AG04450 (cell line): Measurements from ENCODE around the gene SLC6A6. TPM values are rescaled to one million over a fixed set of nuclear protein-coding genes. Genes with fewer than 3 reads are reported as not detected.

Experiments
- CTCF ChIA-PET: fragments of 300-600, 350-600 bp; formaldehyde crosslinking; extraction: SDS; loops from one replicate; lab custom pipeline; 2022; ENCODE audit warnings: antibody characterized with exemption, inconsistent platforms; lab: Charles Lee
- POLR2A ChIA-PET: fragments of 350-600 bp; formaldehyde crosslinking; extraction: SDS; loops from one replicate; lab custom pipeline; 2021; ENCODE audit warnings: antibody characterized with exemption, inconsistent platforms; lab: Yijun Ruan, JAX
- DNase-seq: peaks from one replicate; pipeline ENCODE4 v3.0.0-alpha.2; 2011; ENCODE audit warnings: low read depth, low spot score
- H3K27ac ChIP-seq: one replicate; pipeline ENCODE4 v1.5.1; 2012; ENCODE audit warnings: low read depth, low read length, control low read depth
- H3K27me3 ChIP-seq: one replicate; pipeline ENCODE4 v1.6.0; 2012; ENCODE audit warnings: low read length; ENCODE audit not compliant: control insufficient read depth, insufficient read depth
- H3K4me3 ChIP-seq: 2 replicates; pipeline ENCODE4 v1.5.1; 2011; ENCODE audit warnings: mild to moderate bottlenecking, low read depth, low read length, control low read depth
- H3K9me3 ChIP-seq: 2 replicates; pipeline ENCODE4 v1.5.1; 2012; ENCODE audit warnings: low read length; ENCODE audit not compliant: control insufficient read depth, insufficient read depth
- polyA plus RNA-seq: library from polyadenylated mRNA; depleted of rRNA; stranded (reverse); fragments of >200 nt; gene quantifications from 2 replicates; pipeline ENCODE4 v1.2.3, GENCODE V29; 2011
- TF ChIP-seq, protein P1 (sequence below): IDR thresholded peaks from 2 replicates; pipeline ENCODE4 v1.5.1; 2011; ENCODE audit warnings: low read depth, low read length, control low read depth, inconsistent platforms

The SLC6A6 gene
- polyA plus RNA-seq, 1 experiment: 30.8 TPM

GRCh38 chr3:14494279-14494972 is 92.0 kb downstream of the SLC6A6 start:
- Histone ChIP-seq H3K4me3 (no peak overlapping the region), H3K9me3 (no peaks in the 10 kb centered on the region), H3K27ac (no peak overlapping the region), H3K27me3 (peaks cover 9% of the 10 kb centered on the region)
- TF ChIP-seq, protein P1, sequence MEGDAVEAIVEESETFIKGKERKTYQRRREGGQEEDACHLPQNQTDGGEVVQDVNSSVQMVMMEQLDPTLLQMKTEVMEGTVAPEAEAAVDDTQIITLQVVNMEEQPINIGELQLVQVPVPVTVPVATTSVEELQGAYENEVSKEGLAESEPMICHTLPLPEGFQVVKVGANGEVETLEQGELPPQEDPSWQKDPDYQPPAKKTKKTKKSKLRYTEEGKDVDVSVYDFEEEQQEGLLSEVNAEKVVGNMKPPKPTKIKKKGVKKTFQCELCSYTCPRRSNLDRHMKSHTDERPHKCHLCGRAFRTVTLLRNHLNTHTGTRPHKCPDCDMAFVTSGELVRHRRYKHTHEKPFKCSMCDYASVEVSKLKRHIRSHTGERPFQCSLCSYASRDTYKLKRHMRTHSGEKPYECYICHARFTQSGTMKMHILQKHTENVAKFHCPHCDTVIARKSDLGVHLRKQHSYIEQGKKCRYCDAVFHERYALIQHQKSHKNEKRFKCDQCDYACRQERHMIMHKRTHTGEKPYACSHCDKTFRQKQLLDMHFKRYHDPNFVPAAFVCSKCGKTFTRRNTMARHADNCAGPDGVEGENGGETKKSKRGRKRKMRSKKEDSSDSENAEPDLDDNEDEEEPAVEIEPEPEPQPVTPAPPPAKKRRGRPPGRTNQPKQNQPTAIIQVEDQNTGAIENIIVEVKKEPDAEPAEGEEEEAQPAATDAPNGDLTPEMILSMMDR: no peak
- CTCF ChIA-PET: no interaction called here
- POLR2A ChIA-PET: no interaction called here
- no peak for DNase-seq

- DNase-seq: no peak
- CTCF ChIA-PET: interaction anchor here (0.8 kb wide), 1 partner anchor 291 kb away, joined by 3 read pairs; no protein-coding TSS in a partner anchor
- TF ChIP-seq, protein P1: no peak
- no peak overlapping the region for H3K27ac ChIP-seq
- no peak overlapping the region for H3K4me3 ChIP-seq
- no peaks in the 10 kb centered on the region for H3K9me3 ChIP-seq
- POLR2A ChIA-PET: no interaction called here
- peaks cover 10% of the 10 kb centered on the region for H3K27me3 ChIP-seq
Measured at GRCh38 chr3:14494973-14495300, 92.5 kb downstream of the SLC6A6 start.

- H3K27me3 ChIP-seq: peaks cover 10% of the 10 kb centered on the region
- H3K27ac ChIP-seq: no peak overlapping the region
- DNase-seq: no peak
- H3K9me3 ChIP-seq: no peaks in the 10 kb centered on the region
- ChIA-PET POLR2A (no interaction called here), CTCF (no interaction called here)
- TF ChIP-seq, protein P1: no peak
- H3K4me3 ChIP-seq: no peak overlapping the region
Measured at GRCh38 chr3:14496351-14496750, 93.9 kb downstream of the SLC6A6 start.

GRCh38 chr3:14497321-14497720 is 94.9 kb downstream of the SLC6A6 start:
- peaks cover 4% of the 10 kb centered on the region; the same call in 1 of the 2 replicates for H3K9me3 ChIP-seq
- TF ChIP-seq, protein P1: no peak
- DNase-seq: no peak
- peaks cover 10% of the 10 kb centered on the region for H3K27me3 ChIP-seq
- no peak overlapping the region for H3K27ac ChIP-seq
- ChIA-PET CTCF (interaction anchor here (0.7 to 1.5 kb wide), 4 partner anchors 8 to 294 kb away, joined by 3 to 8 read pairs (median 6); no protein-coding TSS in a partner anchor), POLR2A (no interaction called here)
- no peak overlapping the region for H3K4me3 ChIP-seq

- TF ChIP-seq, protein P1: no peak
- ChIA-PET POLR2A (no interaction called here), CTCF (interaction anchor here (0.6 to 0.7 kb wide), 2 partner anchors 248 to 701 kb away, joined by 4 to 5 read pairs; no protein-coding TSS in a partner anchor)
- no peak for DNase-seq
- peaks cover 7% of the 10 kb centered on the region; the same call in 1 of the 2 replicates for H3K9me3 ChIP-seq
- H3K27ac ChIP-seq: no peak overlapping the region
- peaks cover 9% of the 10 kb centered on the region for H3K27me3 ChIP-seq
- H3K4me3 ChIP-seq: no peak overlapping the region
Measured at GRCh38 chr3:14502472-14502871, 100.1 kb downstream of the SLC6A6 start.
